NCI-H446 treated with DMSO at 0.1 percent for 48 hours (cell line): ENCODE results near the gene LCN12.
A peak's percentile ranks its signal among the peaks of the same experiment; 100 is the strongest.

Experiments
- DNase-seq: peaks from one replicate; lab custom pipeline; 2025; lab: John Stamatoyannopoulos, UW

LCN12 gene

DNA sequence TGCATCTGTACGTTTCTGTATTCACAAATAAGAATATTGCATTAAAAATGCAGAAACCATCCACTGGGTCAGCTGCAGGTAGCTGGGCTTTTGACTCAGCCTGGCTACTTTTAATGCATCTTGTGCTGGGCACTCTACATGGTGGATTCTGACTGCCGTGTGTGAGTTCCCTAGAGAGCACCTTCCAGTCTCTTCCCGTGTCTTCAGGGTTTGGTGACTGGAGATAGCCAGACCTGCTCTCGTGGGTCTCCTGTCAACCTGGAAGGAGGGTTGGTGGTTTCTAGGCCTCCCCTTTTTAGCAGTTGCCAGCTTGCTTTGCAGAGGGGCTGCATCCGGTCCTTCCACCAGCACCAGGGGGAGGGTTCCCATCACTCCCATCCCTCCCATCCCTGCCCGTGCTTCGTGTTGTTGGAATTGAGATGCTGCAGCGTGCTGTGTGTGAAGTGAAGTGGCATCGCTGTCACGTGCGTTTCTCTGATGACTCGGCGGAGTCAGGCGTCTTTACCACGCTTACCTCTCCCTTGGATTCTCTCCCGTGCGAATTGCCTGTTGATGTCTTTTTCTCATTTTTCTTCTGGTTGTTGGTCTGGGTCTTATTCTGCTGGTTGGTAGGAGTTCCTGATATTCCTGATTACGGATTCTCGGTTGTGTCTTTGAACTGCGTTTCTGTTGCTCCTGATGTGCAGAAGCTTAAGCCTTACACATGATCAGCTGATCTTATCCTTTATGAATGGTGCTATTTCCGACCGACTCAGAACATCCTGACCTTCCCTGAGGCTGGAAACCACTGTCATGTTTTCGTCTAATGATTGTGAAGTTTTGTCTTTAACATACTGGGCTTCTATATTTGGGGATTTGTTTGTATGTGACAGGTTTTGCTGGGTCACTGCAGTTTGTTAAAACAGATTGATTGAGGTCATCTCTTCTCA, 24.5 kb upstream of the LCN12 start:
- DNase-seq, result no peak

DNA sequence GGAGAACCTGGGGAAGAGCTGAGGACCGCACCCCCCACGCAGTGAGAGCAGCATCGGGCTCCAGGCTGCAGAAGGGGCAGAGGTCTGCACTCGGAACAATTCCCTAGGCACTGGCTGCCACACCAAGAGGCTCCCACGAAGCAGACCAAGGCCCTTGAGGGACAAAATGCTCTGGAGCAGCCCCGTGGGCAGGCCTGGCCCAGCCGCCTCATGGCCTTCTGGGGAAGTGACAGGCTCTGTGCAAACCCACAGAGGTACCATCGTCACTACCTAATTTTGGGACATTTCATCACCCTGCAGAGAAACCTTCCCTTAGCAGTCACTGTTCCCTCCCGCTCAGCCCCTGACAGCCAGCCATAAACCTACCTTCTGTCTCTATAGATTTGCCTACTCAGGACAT, 23.5 kb upstream of the LCN12 start:
- DNase-seq, result no peak

- no peak for DNase-seq
These were observed 22.1 kb upstream of the LCN12 start for GRCh38 chr9:136930014-136930413.

- no peak for DNase-seq
These were observed 20.4 kb upstream of the LCN12 start for GRCh38 chr9:136931611-136932130.

DNA sequence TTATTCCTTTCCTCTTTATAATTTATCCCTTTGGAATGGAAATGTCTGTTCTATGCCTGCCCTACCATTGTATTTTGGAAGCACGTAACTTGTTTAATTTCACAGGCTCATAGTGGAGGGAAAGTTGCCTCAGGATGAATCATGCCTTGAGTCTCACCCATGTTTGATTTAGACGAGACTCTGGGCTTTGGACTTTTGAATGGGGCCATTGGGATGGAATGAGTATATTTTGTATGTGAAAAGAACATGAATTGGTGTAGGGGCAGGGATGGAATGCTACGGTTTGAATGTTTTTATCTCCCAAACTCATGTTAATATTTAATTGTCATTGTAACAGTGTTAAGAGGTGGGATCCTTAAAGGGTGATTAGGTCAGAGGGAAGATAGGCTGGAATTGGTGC, 17.8 kb upstream of the LCN12 start:
- DNase-seq, result no peak

DNA sequence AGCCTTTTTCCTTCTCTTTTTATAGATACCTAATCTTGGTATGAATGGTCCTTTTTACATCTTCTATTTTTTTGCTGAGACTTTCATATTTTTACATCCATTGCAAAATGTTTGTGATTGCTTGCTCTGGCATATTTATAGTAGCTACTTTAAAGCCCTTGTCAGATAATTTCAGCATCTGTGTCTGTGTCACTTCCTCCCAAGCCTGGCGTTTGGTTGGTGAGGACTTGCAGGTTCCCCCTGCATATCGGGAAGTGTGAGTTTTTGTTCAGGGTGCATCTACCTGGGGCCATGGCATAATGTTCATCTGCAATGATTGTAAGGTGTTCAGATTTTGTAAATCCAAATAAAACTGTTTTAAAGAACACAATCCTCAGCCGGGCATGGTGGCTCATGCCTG, 16.4 kb upstream of the LCN12 start:
- no peak for DNase-seq

- DNase-seq, result no peak
These were observed 15.4 kb upstream of the LCN12 start for GRCh38 chr9:136936645-136937170.

DNA sequence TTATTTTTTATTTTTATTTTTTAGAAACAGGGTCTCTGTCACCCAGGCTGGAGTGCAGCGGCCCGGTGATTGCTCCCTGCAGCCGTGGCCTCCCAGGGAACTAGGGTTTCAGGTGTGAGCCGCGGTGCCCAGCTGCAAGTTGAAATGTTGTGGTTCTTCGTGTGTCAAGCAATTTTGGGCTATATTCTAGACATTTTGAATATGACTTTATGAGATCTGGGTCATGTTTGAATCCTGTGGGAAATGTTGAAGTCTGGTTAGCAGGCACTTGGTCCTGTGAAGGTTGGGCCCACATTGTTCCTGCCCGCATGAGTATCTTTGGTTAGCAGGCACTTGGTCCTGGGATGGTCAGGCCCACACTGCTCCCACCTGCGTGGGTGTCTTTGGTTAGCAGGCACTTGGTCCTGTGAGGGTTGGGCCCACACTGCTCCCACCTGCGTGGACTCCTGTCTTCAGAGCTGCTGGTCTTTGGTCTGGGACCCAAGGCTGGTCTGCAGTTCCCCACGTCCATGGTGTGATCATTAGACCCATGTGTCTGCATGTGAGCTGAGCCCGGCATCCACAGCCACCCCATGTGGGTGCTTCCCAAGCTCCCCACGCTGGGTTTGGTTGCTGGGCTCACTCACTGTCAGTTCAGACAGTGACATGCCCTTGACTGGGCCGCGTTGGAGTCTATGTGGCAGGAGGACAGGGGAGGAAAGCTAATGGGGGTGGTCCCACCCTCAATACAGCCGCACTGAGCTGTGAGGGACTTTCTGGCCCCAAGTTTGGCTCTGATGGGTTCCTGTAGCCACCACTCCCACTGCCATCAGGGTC, 14.7 kb upstream of the LCN12 start:
- DNase-seq, result no peak

DNA sequence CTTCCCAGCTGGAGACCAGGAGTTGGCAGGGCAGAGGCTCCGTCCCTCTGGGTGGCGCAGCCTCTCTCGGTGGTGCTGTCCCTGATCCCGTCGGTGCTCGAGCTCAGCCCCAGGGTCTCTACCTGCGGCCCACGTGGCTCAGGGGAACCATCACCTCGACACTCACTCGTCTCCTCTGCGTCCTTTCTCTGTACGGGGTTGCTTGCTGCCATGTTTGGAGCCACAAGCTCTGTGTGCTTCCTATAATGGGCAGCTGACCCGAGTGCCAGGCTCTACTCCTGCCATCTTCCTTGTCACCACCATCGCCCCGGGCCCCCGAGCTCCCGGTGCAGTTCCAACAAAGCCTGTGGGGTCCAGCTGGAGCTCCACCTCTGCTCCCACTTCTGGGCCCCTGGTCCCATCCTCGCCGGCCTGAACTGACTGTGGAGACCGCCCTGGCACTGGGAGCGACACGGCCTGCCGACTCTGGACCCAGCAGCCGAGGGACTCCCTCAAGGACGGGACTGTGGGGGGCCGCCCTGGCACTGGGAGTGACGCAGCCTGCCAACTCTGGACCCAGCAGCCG, 12.6 kb upstream of the LCN12 start:
- DNase-seq, result no peak

DNA sequence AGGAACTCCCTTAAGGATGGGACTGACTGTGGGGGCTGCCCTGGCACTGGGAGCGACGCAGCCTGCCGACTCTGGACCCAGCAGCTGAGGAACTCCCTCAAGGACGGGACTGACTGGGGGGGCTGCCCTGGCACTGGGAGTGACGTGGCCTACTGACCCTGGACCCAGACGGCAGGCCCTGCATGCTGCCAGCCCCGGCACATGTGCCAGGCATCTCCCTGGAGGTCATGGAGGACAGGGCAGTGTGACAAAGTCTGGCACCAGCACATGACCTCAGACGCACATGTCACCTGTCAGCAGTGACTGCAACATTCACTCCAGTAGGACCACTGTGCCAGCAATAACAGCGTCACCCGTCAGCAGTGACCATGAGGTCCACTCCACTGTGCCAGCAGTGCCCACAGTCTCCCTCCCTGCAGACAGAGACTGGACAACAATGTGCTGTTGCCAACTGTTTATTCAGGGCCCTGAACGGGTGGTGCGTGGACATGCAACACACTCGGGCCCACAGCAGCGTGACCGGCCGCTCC, 12.0 kb upstream of the LCN12 start:
- DNase-seq, result no peak

GRCh38 chr9:136940526-136941230, 11.4 kb upstream of the LCN12 start:
- no peak for DNase-seq

GRCh38 chr9:136941231-136942111, 10.6 kb upstream of the LCN12 start:
- no peak for DNase-seq

DNA sequence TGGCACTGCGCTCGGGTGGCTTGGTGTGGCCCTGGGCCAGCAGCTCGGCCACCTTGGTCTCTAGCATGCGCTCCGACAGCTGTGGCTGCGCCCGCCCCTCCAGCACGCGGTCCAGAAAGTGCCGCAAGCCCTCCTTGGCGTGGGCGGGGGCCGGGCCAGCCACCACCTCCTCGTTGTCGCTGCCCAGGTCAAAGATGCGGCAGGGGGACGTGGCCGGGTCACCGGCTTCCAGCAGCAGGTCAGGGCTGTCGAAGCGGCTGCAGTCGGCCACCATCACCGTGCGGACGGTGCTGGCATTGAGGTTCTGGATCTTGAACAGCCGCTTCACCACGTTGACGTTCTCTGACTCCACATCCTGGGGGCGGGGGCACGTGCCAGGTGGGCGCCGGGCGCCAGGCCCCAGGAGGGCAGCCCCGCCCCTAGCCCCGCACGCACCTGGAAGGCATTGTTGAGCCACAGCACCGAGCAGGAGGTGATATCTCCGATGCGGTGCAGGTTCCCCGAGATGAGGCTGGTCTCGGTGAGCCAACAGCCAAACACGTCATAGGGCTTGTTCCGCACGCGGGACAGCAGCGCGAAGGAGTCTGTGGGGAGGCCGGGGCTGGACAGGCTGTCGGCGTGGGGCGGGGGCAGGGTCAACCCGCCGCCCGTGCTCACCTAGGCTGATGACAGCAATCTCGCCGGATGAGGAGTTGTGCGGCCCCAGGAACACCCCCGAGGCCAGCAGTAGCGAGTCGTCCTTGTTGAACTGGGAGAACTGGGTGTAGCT, 9.8 kb upstream of the LCN12 start:
- DNase-seq, result no peak

GRCh38 chr9:136942881-136943230, 9.2 kb upstream of the LCN12 start:
- no peak for DNase-seq

- DNase-seq, result no peak
These were observed 8.5 kb upstream of the LCN12 start for GRCh38 chr9:136943291-136944211.

- DNase-seq, result no peak
These were observed 7.9 kb upstream of the LCN12 start for GRCh38 chr9:136944212-136944518.

DNA sequence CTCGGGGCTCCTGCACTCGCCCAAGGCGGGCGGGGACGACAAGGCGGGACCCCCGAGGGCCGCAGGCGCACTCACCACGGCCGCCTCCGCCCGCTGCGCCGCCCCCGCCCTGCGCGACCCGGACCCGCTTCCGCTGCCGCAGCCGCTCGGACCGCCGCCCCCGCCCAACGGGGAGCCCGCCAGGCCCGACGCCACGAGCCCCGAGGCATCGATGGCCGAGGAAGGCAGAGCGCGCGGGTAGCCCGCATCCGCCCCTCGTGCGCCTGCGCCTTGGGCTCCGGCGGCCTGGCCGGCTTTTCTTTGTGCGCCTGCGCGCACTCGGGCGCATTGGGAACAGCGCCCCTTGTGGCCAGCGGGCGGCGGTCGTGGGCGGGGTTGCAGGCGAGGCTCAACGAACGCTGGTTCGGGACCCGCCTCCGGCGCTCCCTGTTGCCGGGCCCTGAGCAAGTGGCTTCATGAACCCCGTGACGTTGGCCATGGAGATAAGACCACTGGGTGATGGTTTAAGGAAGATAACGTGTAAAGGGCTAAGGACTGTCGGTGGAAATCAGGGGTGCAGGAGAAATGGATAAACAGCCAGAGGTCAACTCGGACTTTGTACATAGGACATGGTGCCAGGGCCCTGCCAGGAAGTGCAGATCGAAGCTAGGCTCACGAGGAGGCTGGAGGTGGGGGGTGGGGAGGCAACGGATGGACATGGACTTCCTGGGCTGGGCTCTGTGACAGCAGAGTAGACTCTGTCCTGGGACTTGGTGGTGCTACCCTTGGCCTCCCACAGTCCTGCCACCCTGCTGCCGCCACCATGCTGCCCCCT, 7.3 kb upstream of the LCN12 start, which contains the start of the genes C8G and FBXW5:
C8G (plus strand) TSS at position 725 of the 814 bp plus-strand sequence; CDS start at position 803, 78 bp downstream.
FBXW5 (minus strand) TSS at position 220 of the 814 bp plus-strand sequence. CDS start 655 bp downstream, outside the sequence.
- peak; percentile 61 for DNase-seq
